Measurements from ENCODE around the gene RFX6.

Gene RFX6

DNA sequence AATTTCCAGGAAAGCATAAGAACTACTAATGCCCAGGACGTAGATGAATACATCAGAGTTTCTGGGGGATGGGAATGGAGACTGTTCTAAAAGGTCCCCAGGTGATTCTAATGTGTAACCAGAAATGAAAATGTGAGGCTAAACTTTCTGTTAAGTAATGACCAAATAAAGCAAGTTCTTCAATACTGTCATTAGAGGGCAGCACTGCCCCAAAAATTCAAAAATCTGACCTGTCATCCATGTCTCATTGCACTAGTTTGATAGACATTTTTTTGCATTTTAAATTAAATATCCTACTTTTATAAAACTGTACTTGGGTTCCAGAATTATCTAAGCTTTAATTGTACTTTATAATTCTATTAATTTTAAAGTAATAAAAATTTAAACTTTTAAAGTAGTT, 94.9 kb downstream of the RFX6 start:
- peak in 1 of 5 experiments; percentile 33 for DNase-seq

DNA sequence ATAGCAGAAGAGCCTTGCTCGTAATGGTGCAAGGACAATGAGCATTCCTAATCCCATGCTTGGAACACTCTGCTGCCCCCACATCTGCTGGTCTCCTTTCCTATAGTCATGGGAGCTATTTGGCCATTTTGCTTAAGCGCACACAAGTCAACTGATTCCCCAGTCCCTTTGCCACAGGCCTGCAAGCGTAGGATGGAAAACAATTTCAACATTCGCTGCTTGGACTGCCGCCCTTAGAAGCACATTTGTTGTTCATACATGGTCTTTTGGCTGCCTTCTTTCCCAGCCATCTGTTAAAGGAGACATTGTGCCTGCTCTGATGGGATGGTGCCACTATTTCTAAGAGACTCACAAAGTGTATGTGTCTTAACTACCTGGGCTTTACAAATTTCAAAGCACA, 96.9 kb downstream of the RFX6 start:
- DNase-seq, result no peak

DNA sequence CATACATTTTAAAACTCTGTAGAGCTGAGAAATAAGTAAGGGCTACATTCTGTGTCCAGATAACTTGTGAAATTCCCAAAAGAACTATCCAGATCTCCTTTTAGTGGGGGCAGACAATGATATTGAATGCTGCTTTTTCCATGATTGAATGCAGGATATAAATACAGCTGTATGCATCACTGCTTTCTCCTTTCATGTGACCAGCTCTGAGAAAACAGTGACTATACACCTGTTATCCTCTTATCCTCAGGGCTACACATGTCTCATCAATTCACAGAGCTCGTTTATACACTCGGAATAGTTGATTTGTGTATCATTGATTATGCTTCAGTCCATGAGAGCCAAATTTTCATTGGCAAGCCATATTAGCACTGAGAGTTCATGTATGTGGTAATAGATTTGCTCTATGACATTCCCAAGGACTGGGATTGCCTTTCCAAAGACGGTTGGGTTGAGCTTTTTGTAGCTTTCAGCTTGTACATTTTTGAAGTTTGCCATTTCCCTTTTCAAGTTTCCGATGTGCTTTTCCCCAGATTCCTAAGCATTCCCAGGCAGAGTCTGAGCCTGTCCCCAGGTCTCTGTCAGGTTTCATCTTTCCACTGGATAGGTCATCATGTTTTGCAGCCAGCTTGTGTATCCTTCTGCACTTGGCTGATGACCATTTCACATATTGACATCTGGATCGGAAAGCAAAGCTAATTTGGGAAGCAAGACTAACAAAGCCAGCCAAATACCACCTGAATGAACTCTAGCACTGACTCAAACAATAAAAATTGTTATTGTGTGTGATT, 97.7 kb downstream of the RFX6 start:
- DNase-seq, result no peak

DNA sequence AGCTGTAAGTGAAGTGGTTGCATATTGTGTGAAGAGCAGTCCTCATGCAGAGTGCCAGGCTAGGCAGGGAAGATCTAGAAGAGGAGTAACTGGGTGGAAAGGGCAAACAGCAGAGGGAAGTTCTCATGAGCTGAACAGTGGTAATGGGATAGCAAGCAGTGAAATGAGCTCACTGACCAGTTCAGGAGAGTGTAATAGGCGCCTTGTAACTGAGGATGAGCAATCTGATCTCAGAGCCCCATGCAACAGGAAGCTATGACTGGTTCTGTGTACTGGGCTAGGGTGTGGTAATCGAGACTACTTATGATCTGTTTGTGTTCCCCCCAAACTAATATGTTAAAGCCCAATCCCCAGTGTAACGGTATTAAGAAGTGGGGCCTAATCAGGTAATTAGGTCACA, 98.6 kb downstream of the RFX6 start:
- peak in 1 of 5 experiments; percentile 0 for DNase-seq

DNA sequence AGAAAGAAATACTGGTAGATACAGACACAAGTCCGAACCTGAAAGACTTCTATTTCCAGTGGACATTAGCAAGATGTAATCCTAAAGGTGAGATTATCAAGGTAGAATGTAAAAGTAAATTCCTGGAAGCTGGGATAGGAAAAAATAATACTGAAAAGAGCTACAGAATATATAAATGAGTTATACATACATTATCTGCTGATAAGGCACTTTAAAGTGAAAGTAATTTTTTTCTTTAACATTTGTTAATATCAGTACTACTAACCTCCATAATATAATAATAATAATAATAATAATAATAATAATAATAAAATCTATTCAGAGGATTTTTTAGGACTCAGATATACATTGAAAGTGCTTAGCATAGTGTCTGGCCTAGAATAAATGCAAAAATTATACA, 102.5 kb downstream of the RFX6 start:
- no peak for DNase-seq

Data from T-helper 2 cell (primary cell).